Sigmoid colon (tissue), 7 donors: ENCODE measurements around the gene CR1L. TPM values are rescaled to one million over a fixed set of nuclear protein-coding genes. Genes with fewer than 3 reads are reported as not detected.
"Not testable (repeated sequence)": the region's sequence is repeated elsewhere in the genome, so short reads cannot be mapped to it uniquely, and the experiment has no call there.

Experiments
- DNase-seq: peaks from one replicate; pipeline ENCODE4 v3.0.0-alpha.2; 2019
- H3K27ac ChIP-seq, 4 donors: fragments of 200-600 bp; sonication (generic); one replicate each; pipeline ENCODE4 v1.5.1; 2016 to 2019; ENCODE audit warnings: mild to moderate bottlenecking in 1 of 4
- H3K27me3 ChIP-seq, 3 donors: fragments of 200-600 bp; sonication (generic); one replicate each; pipeline ENCODE4 v1.5.1; 2019; ENCODE audit warnings: mild to moderate bottlenecking in 1 of 3
- H3K36me3 ChIP-seq, 4 donors: fragments of 200-600 bp; sonication (generic); one replicate each; pipeline ENCODE4 v1.5.1; 2016 to 2019
- H3K4me1 ChIP-seq, 4 donors: fragments of 200-600 bp; sonication (generic); one replicate each; pipeline ENCODE4 v1.5.1; 2017 to 2019
- H3K4me3 ChIP-seq, 4 donors: fragments of 200-600 bp; sonication (generic); one replicate each; pipeline ENCODE4 v1.5.1; 2017 to 2019; ENCODE audit warnings: mild to moderate bottlenecking in 2 of 4, moderate library complexity in 1 of 4
- H3K9me3 ChIP-seq, 4 donors: fragments of 200-600 bp in 3 of 4; sonication (generic) in 3 of 4; one replicate each; pipeline versions ENCODE4 v1.5.1 to v1.6.1; 2013 to 2019
- CTCF ChIP-seq, 4 experiments: fragments of 450-650 bp in 3 of 4; fragments of 200-600 bp in 1 of 4; IDR thresholded peaks; one replicate each; pipeline ENCODE4 v1.5.1; 2016 to 2019; ENCODE audit warnings: antibody characterized with exemption in 4 of 4, mild to moderate bottlenecking in 3 of 4, moderate library complexity in 2 of 4
- EP300 ChIP-seq, 4 donors: sonication (generic); formaldehyde crosslinking; IDR thresholded peaks; one replicate each; pipeline ENCODE4 v1.6.1; 2017; ENCODE audit warnings: antibody characterized with exemption in 4 of 4
- POLR2A ChIP-seq, 2 donors: fragments of 450-650 bp; IDR thresholded peaks; one replicate each; pipeline ENCODE4 v1.6.1; 2016; ENCODE audit warnings: antibody characterized with exemption in 2 of 2, mild to moderate bottlenecking in 2 of 2, moderate library complexity in 2 of 2
- POLR2AphosphoS5 ChIP-seq, 4 donors: sonication (generic); formaldehyde crosslinking; IDR thresholded peaks; one replicate each; pipeline ENCODE4 v1.6.1; 2017; ENCODE audit warnings: antibody characterized with exemption in 4 of 4
- WGBS, 2 donors: extraction: QIAGEN DNeasy Blood & Tissue Kit; methylation state at CpG; one replicate each; pipeline ENCODE4 v1.1.7; 2013; 5-methylcytosine and 5-hydroxymethylcytosine counted together
- intact Hi-C: fragments of 100-400 bp; cut with DNase I; formaldehyde crosslinking; loops from one replicate; pipeline ENCODE4 v1.15.1; 2023
- polyA plus RNA-seq, 3 donors: library from polyadenylated mRNA; stranded (reverse); fragments of 200-250 nt; gene quantifications; one replicate each; pipeline ENCODE4 v1.2.3, GENCODE V29; 2013
- total RNA-seq, 4 donors: library from RNA; depleted of rRNA; stranded (reverse); fragments of >200 nt; gene quantifications; one replicate each; pipeline ENCODE4 v1.1.0, GENCODE V29; 2016
- donor health status: healthy with polysubstance abuse.
- donor health status: Bipolar disorder and iron deficiency.
- donor health status: healthy.

CR1L gene
- total and polyA plus RNA-seq, 7 donors, result 0.73 TPM; not detected in 6

DNA sequence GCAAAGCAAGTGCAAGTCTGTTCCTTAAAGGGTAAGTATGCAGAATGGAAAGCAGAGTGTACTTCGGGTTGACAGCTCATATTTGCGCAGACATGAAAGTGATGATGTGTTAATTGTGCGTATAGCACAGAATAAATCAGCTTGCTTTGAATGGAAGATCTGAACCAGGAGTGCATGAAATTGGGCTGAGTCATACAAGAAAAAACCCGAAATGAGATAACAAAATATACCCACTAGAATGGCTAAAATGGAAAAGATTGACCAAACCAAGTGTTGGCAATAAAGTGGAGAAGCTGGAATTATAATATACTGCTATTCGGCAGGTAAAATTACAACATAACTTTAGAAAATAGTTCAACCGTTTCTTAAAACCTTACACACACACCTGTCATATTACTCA, 28.5 kb downstream of the CR1L start:
- H3K9me3 ChIP-seq, result no peaks in the 10 kb centered on the region
- DNase-seq, result no peak
- TF ChIP-seq CTCF (IDR thresholded peaks at IDR 0.05) (no peak), EP300 (IDR thresholded peaks at IDR 0.05) (no peak), POLR2AphosphoS5 (IDR thresholded peaks at IDR 0.05) (no peak), POLR2A (IDR thresholded peaks at IDR 0.05) (no peak)
- H3K4me1 ChIP-seq, result peaks cover 0 to 11% (median 7%) of the 10 kb centered on the region in 4 donors
- H3K4me3 ChIP-seq, result no peak overlapping the region
- 58 to 73% methylated on average over 6 of the region's 6 CpGs for WGBS, 2 donors
- H3K27ac ChIP-seq, result no peak overlapping the region
- H3K27me3 ChIP-seq, result peaks cover 11 to 31% (median 22%) of the 10 kb centered on the region in 3 donors
- intact Hi-C loops, result no loop called here
- no peaks in the 10 kb centered on the region for H3K36me3 ChIP-seq

GRCh38 chr1:207676153-207676552, 31.2 kb downstream of the CR1L start:
- intact Hi-C loops, result no loop called here
- H3K4me1 ChIP-seq, result no peaks in the 10 kb centered on the region
- no peak for DNase-seq
- no peaks in the 10 kb centered on the region for H3K36me3 ChIP-seq
- no peak overlapping the region for H3K27ac ChIP-seq
- peaks cover 0 to 4% (median 0%) of the 10 kb centered on the region in 3 donors for H3K27me3 ChIP-seq
- H3K9me3 ChIP-seq, result no peaks in the 10 kb centered on the region
- 74 to 92% methylated on average over 4 of the region's 4 CpGs for WGBS, 2 donors
- H3K4me3 ChIP-seq, result no peak overlapping the region
- TF ChIP-seq EP300 (IDR thresholded peaks at IDR 0.05), result no peak
- TF ChIP-seq CTCF (IDR thresholded peaks at IDR 0.05), result no peak
- TF ChIP-seq POLR2AphosphoS5 (IDR thresholded peaks at IDR 0.05), result no peak
- TF ChIP-seq POLR2A (IDR thresholded peaks at IDR 0.05), result no peak

DNA sequence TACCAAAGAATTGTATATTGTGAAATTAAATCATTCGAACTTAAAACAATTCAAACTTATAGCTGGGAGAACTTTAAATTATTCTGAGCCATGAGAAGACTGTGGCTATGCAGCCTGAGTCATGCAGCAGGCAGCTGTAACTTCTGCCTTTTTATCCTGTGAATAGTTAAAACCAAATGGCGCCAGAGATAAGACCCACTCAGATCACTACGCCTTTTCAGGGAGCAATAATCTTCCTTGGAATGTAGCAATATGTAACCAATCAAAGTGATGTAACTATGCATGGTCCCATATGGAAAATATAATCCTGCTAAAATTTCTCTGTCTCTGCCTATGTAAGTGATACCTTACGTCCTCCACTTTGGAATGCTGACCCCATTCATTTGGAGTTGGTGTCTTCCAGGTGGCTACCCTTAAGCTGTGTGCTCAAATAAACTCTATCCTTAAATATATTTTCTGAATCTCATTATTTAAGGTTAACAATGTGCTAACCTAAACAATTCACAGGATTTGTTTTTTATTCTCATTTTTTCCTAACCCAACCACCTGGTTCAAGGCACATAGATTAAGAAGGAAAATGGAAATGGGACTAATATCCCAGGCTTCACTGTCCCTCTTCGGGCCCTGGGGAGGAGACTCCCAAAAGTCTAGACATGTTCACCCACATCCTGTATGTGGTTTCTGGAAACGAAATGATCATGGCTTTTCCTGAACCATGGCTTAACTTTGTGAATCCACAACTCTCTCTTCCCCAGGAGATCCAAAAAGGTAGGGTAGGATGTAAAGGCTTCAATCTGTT, 35.9 kb downstream of the CR1L start:
- H3K4me1 ChIP-seq, H3K36me3 ChIP-seq, H3K9me3 ChIP-seq, H3K27me3 ChIP-seq, H3K27ac ChIP-seq, intact Hi-C loops, DNase-seq, H3K4me3 ChIP-seq: not testable (repeated sequence)
- WGBS, 2 donors, result 72 to 73% methylated on average over 6 of the region's 6 CpGs

GRCh38 chr1:207682872-207683434, 38.0 kb downstream of the CR1L start:
- DNase-seq, H3K36me3 ChIP-seq, H3K4me3 ChIP-seq, H3K27me3 ChIP-seq, H3K9me3 ChIP-seq, intact Hi-C loops, H3K27ac ChIP-seq, H3K4me1 ChIP-seq: not testable (repeated sequence)
- WGBS, 2 donors, result 84 to 90% methylated on average over 6 of the region's 6 CpGs

DNA sequence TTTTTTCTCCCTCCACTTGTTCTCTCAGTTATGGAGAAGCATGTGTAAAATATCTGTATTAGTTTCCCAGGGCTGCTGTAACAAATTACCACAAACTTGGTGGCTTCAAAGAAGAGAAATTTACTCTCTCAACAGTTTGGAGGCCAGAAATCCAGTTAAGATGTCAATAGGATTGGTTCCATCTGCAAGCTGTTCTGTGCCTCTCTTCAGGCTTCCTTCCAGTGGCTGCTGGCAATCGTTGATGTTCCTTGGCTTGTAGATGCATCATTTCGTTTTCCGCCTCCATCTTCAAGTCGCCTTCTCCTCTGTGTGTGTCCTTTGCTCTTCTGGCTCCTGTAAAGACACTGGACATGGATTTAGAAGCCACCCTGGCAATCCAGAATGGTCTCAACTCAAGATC, 45.6 kb downstream of the CR1L start:
- intact Hi-C loops, H3K36me3 ChIP-seq, DNase-seq, H3K4me1 ChIP-seq, H3K4me3 ChIP-seq, H3K9me3 ChIP-seq, H3K27ac ChIP-seq, H3K27me3 ChIP-seq: not testable (repeated sequence)
- 90% methylated on average over 4 of the region's 4 CpGs for WGBS, 2 donors

GRCh38 chr1:207691010-207691409, 46.1 kb downstream of the CR1L start:
- no peak overlapping the region for H3K4me3 ChIP-seq
- intact Hi-C loops, result no loop called here
- no peaks in the 10 kb centered on the region for H3K27me3 ChIP-seq
- no peak overlapping the region for H3K27ac ChIP-seq
- no peaks in the 10 kb centered on the region for H3K4me1 ChIP-seq
- H3K36me3 ChIP-seq, result no peaks in the 10 kb centered on the region
- TF ChIP-seq POLR2A (IDR thresholded peaks at IDR 0.05), result no peak
- no peak for TF ChIP-seq POLR2AphosphoS5 (IDR thresholded peaks at IDR 0.05)
- no peak for TF ChIP-seq EP300 (IDR thresholded peaks at IDR 0.05)
- TF ChIP-seq CTCF (IDR thresholded peaks at IDR 0.05), result no peak
- H3K9me3 ChIP-seq, result no peaks in the 10 kb centered on the region
- DNase-seq, result no peak
